Measurements from ENCODE around the gene RBM19.

The RBM19 gene

DNA sequence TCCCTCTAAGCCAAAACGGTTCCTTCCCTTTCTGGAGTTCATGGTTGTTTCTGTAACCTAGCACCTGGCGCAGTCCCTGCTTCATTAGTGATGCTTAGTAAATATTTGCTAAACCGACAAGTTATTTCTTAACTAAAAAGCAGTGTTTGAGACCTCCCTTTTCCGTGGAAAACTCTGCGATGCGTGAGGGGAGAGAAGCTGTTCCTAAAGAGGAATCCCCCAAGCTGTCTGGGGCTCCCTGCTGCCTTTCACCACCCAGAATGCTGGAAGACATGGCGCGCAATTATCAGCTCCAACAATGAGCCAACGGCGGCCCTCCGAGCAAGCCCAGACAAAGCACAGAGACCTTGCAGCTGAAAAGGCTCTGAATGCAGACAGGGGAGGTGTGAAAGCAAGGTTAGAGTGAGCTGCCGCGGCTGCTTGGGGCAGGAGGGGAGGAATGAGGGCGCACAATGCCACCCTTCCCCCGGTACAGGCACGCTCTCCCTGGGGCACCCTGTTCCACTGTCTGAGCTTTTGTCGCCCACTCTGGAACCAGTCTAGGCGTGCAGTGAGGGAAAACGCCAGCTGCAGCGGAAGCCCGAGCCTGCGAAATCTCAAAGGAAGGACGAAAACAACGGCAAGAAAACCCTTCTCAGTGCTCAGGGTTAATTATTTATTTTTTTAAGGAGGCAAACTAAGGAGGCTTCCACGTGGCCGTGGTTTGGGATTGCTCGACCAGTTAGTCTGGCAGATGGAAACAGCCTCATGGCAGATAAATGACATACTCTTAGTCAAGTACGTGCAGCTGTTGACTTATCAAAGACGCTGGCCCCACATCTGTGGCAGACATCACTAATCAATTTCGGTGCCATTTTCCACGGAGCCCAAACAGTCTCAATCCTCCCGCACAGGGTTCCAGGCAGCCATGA is 66.3 kb downstream of the RBM19 start:
- DNase-seq (ENCODE audit: low spot score): no peak

DNA sequence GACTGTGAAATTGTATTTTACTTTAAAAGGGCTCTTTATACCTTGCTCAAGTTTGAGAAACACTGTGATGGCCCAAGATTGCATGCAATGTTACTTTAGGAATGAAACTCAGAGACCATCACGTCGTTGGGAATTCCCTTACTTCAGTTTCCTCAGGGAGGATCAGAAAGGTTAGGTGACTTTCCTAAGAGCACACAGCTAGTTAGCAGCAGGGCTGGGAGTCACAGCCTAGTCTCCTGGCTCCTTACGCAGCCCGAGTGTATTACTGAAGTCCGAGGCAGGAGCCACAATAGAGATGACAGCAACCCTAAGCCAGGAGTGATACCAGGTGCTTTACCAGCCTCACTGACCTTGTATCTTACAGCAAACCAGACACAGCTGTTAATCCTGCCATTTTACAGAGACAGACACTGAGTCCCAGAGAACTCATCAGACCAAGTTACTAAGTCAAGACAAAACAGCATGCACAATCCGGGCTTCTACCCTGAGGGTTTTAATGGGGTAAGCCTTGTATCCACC is 67.0 kb downstream of the RBM19 start:
- DNase-seq (ENCODE audit: low spot score): no peak

DNA sequence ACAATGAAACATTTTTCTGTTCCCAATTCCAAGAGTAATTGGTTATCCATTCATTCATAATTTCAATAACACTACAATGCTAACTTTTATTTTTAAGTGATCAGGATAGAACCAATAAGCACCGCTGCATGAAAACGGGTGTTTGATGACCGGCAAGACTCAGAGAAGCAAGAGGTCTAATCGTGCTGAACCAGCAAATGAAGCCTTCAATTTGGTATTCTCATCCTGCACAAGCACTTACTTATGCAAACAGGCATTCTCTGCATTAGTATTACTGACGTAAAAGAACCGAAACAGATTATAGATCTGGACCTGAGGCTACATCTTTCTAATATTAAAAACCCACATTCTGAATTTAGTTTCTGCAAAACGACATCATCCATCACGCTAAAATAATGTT is 67.7 kb downstream of the RBM19 start:
- no peak for DNase-seq (ENCODE audit: low spot score)

DNA sequence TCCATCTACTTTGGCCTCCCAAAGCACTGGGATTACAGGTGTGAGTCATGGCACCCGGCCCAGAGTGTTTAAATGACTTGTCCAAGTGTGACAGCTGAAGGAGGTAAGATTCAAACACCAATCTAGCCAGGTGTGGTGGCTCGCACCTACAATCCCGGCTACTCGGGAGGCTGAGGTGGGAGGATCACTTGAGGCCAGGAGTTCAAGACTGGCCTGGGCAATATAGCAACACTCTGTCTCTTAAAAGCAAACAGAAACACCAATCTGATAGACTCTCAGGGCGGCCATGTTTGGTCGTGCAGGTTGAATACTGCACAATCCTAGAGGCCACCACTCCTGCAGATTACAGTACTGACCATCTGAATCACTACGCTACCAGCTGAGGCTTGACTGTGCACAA is 68.7 kb downstream of the RBM19 start:
- no peak for DNase-seq (ENCODE audit: low spot score)

DNA sequence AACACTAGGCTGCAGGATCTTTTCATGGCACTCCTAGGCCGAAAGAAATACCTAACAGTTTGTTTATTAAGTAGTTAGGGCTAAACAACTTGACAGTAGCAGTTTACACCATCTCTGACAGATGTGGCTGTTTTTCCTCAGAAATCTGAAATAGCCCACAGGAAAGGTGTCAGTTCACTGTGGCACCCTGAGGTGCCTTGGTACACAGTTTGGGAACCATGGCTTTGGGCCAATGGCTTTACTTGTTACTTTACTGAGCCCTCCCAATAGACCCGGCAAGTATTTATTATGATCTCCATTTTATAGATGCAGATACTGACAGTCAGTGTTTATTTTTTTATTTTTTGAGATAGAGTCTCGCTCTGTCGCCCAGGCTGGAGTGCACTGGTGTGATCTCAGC is 69.3 kb downstream of the RBM19 start:
- DNase-seq (ENCODE audit: low spot score): no peak

DNA sequence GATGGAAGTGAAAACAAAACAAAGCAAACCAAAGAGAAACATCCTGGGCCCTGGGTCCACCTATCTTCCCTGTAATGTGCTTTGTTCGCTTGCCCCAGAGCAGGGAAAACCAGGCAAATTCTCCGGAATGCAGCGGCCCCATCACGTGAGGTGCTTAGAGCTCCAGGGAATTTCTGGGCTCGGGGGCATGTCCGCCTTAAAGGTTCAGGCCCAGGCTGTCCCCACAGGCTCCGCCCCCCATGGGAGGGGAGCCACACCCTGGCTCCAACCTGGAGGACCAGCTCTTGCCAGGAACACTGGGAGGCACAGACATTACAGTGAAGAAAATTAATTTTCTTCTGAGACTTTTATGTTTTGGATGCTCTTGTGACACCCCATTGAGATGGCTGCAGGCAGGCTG is 69.9 kb downstream of the RBM19 start:
- no peak for DNase-seq (ENCODE audit: low spot score)

DNA sequence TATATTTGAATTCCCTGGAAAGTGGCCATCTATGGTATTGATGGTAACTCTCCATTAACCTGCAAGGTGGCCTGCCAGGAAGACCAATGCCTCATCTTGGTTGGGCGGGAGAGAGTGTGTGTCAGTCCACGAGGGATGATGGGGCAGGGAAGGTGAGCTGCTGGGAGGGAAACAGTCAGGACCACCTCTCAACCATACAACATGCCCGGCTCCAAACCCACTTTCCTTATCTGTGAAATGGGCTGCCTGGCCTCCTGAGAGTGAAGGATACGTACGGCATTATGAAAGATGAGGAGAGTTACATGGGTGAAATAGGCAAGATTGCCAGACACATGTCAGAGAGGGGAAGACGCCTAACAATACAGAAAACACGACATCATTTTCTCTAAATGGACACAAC is 70.9 kb downstream of the RBM19 start:
- DNase-seq (ENCODE audit: low spot score): no peak

DNA sequence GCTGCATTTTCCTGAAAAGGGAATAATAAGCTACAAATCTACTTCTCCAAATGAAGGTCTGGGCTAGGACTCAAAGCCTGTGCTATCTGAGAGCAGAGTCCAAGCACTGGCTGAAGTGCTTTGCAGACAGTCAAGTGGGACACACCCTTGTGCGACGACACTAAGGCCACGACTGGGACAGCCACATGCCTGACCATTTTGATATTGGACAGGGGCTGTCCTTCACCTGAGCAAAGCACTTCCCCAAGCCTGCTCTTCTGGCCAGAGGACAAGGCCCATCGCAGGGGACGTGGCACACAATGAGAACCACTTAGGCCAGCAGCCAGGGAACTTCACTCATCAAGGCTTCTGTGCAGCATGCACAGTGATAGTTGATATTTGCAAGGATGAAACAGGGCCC is 71.4 kb downstream of the RBM19 start:
- no peak for DNase-seq (ENCODE audit: low spot score)

DNA sequence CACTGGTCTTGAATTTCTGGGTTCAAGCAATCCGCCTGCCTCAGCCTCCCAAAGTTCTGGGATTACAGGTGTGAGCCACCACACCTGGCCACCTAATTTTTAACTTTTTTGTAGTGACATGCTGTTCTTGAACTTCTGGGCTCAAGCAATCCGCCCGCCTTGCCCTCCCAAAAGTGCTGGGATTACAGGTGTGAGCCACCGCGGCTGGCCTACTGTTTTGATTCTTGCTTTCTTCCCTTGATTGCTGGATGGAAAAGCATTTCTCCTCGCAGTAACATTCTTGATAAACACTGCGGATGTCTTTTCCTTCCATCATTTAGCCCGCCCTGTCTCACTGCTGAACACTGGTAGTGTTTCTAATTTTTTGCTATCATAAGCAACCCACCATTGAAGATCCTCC is 72.9 kb downstream of the RBM19 start:
- DNase-seq (ENCODE audit: low spot score): no peak

DNA sequence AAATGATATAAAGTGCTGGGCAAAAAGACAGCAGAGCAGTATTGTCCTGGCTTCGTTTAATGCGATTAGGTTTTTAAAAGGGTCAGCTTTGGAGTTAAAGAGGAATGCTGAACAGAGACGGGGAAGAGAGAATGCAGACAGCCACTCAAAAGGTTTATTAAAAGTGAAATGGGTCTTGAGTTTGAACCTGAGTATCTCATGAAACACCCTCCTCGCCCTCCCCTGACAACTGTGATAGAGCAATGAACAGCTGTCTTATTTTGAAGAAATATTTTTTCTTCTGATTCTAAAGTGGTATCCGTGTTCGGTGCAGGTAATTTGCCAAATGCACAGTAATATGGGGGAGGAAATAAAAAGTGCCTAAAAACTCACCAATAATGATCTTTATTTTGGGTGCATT is 73.6 kb downstream of the RBM19 start:
- no peak for DNase-seq (ENCODE audit: low spot score)

DNA sequence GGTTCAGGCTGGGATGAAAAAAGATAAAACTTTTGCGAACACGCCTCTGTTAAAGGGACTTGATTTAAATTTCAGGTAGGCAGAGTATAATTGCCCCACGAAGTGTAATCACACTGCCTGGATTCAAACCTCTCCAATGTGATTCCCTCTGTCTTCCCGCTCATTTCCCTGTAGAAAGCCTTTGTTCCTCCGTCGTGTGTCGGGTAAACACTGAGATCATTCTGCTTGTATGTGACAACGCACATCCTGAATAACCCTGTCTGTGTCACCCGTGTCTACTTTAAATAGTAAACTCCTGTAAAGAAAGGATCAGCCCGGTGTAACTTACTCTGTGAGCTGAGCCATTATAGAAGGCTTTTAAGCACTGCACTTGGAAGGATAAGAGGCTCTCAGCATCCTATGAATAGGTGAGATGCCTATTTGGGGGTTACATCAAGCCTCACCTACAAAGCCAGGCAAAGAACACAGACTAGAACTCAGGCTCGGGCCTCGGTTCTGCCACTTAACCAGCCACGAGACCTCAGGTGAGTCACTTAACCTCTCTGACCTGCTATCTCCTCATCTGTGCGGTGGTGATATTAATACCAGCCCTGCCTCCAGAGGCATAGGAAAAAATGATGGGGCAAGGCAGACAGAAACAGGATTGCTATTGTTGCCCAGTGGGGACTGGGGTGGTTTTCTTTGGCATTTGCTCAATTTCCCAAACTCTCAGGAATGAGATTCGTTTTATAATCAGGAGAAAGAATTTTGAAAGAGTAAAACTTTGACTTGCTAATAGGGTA is 74.2 kb downstream of the RBM19 start:
- no peak for DNase-seq (ENCODE audit: low spot score)

DNA sequence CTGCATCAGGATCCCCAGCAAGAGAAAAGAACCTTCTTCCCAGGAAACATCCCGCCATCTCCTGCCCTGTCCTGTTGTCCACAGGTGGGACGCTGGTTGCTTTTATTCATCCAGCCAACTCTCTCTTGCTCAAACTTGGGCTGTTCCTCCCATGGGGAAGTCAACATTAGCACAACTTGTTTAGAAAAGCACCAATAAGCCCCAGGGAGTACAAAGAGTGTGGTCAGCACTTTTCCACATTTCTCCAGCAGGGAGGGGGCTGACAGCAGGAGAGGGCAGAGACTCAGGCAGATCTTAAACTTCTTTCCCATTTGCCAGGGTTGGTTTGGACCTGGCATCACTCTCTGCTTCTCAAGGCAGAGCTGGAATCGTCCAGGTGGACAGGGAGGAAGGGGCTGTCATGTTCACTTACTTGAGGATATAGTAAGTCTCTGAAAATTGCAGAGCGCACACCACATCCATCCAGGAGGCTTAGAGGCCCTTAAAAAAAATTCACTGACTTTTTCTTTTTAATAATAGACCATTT is 74.9 kb downstream of the RBM19 start:
- no peak for DNase-seq (ENCODE audit: low spot score)

DNA sequence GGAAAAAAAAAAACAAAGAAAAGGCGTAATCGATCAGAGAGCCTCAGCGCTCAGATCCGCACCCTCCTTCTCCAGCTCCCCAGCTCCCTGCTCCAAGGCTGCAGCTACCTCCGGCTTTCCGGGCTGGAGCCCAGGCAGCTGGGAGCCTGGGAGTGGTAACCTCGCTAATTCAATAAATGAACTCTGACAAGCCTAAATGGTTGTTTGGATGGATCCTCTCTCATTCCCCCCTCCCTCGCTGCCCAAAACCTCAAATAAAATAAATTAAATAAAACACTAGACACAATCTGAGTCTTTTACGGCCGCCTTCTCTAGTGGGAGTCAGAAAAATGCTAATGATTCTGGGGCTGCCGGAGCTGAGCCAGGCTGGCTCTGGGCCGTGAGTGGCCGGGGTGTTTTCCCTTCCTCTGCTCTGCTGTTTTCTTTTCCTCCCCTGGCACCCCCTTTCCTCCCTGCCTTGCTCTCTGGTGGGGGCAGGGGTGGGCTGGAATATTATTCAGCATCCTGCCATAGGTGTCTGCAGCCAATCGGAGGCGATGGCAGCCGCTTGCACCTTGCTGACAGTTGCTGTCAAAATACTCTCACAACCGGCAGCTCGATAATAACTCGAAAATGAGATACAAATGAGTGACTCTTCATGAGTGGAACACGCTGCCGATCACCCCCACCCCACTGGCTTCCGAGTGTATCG is 76.1 kb downstream of the RBM19 start:
- no peak for DNase-seq (ENCODE audit: low spot score)

DNA sequence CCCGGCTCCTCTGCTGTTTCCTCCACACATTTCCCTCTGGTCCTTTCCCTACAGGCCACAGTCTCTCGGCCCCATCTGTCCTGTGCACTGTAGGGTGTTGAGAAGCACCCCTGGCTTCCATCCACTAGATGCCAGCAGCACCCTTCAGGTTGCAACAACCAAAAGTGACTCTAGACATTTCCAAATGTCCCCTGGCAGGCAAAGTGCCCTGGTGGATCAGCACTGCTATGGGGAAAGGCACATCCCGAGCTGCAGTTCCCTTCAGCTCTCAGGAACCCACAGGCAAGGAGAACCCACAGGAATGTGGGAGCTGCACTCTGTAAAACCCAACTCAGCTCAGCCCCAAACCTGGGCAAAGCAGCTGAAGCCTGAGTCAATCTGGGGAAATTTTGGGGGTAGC is 77.0 kb downstream of the RBM19 start:
- DNase-seq (ENCODE audit: low spot score): no peak

DNA sequence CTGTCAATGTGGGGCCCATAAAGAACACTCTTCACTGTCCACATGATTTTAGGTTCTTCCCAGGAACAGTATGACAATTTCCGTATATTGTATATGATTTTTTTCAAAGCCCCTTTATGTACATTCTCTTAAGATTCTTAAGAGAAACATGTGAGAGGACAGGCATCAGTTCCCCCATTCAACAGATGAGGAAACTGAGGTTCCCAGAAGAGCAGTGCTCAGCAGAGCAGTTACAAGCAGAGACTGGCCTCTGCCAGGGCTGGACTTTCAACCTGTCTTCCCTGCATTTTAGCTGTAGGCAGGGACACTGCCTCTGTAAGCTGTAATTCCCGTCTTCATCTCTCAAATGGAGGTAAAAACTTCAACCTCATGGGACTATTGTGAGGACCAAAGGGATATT is 77.7 kb downstream of the RBM19 start:
- no peak for DNase-seq (ENCODE audit: low spot score)

DNA sequence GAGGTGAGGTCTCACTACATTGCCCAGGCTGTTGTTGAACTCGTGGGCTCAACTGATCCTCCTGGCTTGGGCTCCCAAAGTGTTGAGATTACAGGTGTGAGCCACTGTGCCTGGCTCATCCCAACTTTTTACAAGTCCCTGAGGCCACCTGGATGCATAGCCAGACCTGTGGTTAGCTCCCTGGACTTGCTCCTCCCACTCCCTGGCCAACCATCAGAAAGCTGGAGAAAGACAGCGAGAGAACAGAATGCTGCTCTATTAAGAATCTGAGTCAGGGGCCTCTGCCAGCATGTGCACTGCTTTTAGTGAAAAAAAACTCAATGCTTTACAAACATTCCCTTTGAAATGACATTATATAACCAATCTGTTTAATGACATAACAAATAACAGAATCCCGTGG is 78.2 kb downstream of the RBM19 start:
- DNase-seq (ENCODE audit: low spot score): no peak

DNA sequence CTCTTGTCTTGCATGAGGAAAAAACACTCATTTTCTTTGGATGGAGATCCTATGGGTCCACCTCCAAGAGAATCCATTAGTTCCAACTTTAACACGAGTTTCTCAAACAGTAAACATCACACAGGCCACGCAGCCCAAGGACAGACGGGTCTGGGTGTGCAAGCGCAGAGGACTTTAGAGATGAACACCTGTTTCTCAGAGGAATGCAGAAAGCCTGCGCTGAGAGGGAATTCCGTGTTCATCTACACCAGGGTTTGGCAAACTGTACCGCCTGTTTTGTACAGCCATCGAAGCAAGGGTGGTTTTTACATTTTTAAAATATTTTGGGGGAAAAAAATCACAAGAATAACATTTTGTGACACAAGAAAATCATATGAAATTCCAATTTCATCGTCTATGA is 79.4 kb downstream of the RBM19 start:
- DNase-seq (ENCODE audit: low spot score): no peak

DNA sequence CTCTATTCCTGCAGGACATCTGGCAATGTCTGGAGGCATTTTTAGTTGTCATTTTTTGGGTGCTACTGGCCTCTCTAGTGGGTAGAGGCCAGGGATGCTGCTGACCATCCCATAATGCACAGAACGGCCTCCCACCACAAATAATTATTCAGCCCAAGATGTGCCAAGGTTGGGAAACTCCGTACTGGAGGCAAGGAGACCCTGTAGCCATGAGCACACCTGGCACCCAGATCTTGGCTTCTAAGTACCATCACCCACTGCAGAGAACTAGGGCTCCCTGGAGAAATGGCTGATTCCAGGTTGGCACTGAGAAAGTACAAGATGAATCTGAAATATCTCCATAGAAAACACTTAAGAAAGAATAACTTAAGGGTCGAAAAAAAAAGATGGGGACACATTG is 81.7 kb downstream of the RBM19 start:
- no peak for DNase-seq (ENCODE audit: low spot score)

DNA sequence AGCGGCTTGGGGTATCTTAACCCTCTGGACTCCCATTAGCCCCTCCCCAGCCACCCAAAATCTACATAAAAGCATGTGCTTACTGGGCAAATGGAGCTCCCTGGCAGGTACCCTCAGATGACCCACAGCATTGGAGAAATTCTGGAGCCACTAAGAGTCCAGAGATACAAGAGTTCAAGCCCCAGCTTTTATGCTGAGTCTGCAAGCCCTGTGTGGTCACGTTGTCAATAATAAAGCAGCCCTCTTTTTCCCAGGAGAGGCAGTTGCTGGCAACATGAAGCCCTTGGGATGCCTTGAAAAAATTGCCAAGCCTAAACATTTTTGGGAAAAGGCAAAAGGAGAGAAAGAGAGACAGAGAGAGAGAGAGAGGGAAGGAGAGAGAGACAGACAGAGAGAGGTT is 83.4 kb downstream of the RBM19 start:
- DNase-seq (ENCODE audit: low spot score): no peak

DNA sequence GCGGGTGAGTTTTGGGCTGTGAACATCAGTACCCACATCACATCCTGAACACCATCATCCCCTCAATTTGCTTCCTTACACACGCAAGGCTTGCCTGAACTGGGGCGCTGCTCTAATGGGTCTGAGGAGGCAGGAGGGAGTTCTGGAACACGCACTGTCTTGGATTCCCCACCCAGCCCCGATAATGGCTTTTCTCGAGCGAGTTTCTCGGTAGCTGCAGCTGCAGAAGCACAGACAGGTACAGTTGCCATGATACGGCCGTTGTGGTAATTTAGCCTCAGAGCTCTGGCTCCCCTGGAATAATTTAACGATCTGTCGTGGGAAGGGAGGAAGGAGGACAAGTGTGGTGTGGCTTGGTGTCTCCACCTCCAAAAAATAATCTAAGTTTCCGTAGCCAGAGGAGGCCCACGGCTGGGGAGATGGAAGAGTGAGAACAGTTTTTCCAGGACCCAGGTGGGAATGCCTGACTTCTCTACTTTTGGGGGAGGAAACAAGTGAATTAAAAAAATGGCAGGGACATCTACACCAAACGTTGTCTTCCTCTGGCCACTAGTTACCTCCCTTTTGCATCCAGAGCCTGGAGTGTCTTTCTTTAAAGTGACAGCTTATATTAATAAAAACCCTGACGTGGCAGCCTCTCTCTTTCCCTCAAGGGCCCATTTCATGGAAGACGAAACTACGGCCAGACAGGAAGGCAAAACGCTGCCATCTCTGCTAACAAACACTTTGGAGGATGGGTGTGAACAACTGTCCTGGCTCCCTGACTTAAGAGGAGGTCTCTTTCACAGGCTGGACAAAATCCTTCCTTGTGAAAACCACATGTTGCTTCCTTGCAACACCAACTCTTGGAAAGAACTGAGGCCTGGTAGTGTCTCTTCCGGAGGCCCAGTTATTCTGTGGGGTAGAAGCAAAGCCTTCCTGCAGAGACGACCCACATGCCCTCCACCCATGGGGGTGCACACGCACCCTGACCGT is 84.8 kb downstream of the RBM19 start:
- DNase-seq (ENCODE audit: low spot score): no peak

DNA sequence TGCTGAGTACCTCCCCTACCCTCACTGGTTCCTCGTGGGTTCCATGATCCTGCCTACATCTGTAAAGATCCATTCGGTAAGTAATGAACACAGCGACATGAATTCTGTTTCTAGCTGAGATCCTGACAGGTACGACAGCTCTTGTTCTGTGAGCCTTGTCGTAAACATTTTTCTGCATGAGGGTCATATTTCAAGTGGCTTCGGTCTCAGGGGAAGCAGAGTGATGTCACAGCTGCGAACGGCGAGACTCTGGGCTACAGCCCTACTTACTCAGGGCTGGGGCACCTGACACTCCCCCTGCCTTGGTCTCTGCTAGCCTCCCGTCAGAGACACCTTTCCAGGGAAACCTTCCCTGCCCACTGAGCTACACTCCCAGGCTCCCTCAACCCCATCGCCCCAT is 85.8 kb downstream of the RBM19 start:
- no peak for DNase-seq (ENCODE audit: low spot score)

Data from HuH-7 (cell line).